ENCODE results near the gene TTF1.
A peak's percentile ranks its signal among the peaks of the same experiment; 100 is the strongest.

The TTF1 gene

GRCh38 chr9:132409828-132410528 is 3.3 kb upstream of the TTF1 start, which contains the start of gene CFAP77:
CFAP77 (plus strand) TSS chr9:132410211; CDS start chr9:132410272, 61 bp downstream.
- peaks cover 40% of the 10 kb centered on the region for H3K4me1 ChIP-seq (ENCODE audit: insufficient read depth, low read length, severe bottlenecking)
- TF ChIP-seq EZH2 (IDR thresholded peaks at IDR 0.05; ENCODE audit: borderline replicate concordance, low read length), result no peak
- TF ChIP-seq CTCF (IDR thresholded peaks at IDR 0.05; ENCODE audit: low read length), result no peak
- no peaks in the 10 kb centered on the region for H3K36me3 ChIP-seq (ENCODE audit: insufficient read depth, low read length)
- H4K20me1 ChIP-seq (ENCODE audit: insufficient read depth, low read length), result no peaks in the 10 kb centered on the region
- no peaks in the 10 kb centered on the region for H3K9me3 ChIP-seq (ENCODE audit: low read length)
- H3F3A ChIP-seq (ENCODE audit: insufficient read depth, low read length), result no peaks in the 10 kb centered on the region
- H3K27ac ChIP-seq (ENCODE audit: low read depth, low read length, poor library complexity, severe bottlenecking), result no peak within 1 kb of the TSS
- no peak within 1 kb of the TSS; the same call in 1 of the 2 replicates for H3K9ac ChIP-seq (ENCODE audit: low read length)
- peak within 1 kb of the TSS; percentile 56 for H3K4me2 ChIP-seq (ENCODE audit: low read length)
- H2AFZ ChIP-seq (ENCODE audit: low read length), result no peak within 1 kb of the TSS
- peaks cover 5% of the 10 kb centered on the region; the same call in 1 of the 2 replicates for H3K27me3 ChIP-seq (ENCODE audit: insufficient read depth, low read length)
- H3K9me2 ChIP-seq (ENCODE audit: low read depth, low read length), result no peaks in the 10 kb centered on the region
- H3K79me2 ChIP-seq (ENCODE audit: insufficient read depth, low read length), result no peaks in the 10 kb centered on the region
- peak within 1 kb of the TSS; percentile 47 for H3K4me3 ChIP-seq (ENCODE audit: low read depth, low read length, poor library complexity, severe bottlenecking)

DNA sequence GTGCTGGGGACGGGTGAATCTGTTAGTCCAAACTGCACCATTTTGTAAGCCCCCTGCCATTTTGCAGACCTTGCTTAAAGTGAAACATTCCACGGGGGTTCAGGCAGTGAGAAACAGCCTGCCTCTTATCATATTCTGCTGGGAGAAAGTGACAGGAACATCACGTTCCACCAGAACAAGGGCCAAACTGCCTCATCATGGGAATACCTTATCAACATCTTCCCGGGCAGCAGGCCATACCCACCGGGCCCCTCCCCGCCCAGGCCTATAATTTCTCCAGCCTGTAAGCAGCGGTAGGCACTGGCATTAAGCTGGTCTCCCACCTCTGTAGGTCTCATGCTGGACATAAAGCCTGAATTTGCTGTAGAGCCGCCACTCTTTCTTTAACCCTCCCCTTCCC is 1.9 kb upstream of the TTF1 start:
- Histone ChIP-seq H3K9me2 (ENCODE audit: low read depth, low read length) (no peaks in the 10 kb centered on the region), H3K27me3 (ENCODE audit: insufficient read depth, low read length) (peaks cover 5% of the 10 kb centered on the region; the same call in 1 of the 2 replicates), H2AFZ (ENCODE audit: low read length) (no peak overlapping the region), H3K4me1 (ENCODE audit: insufficient read depth, low read length, severe bottlenecking) (peaks cover 50% of the 10 kb centered on the region), H3K4me3 (ENCODE audit: low read depth, low read length, poor library complexity, severe bottlenecking) (no peak overlapping the region), H3K9me3 (ENCODE audit: low read length) (no peaks in the 10 kb centered on the region), H3K27ac (ENCODE audit: low read depth, low read length, poor library complexity, severe bottlenecking) (no peak overlapping the region), H3K79me2 (ENCODE audit: insufficient read depth, low read length) (no peaks in the 10 kb centered on the region), H3K4me2 (ENCODE audit: low read length) (no peak overlapping the region), H3K36me3 (ENCODE audit: insufficient read depth, low read length) (peaks cover 3% of the 10 kb centered on the region; the same call in 1 of the 2 replicates), H4K20me1 (ENCODE audit: insufficient read depth, low read length) (no peaks in the 10 kb centered on the region), H3F3A (ENCODE audit: insufficient read depth, low read length) (no peaks in the 10 kb centered on the region), H3K9ac (ENCODE audit: low read length) (no peak overlapping the region)
- no peak for TF ChIP-seq EZH2 (IDR thresholded peaks at IDR 0.05; ENCODE audit: borderline replicate concordance, low read length)
- no peak for TF ChIP-seq CTCF (IDR thresholded peaks at IDR 0.05; ENCODE audit: low read length)

DNA sequence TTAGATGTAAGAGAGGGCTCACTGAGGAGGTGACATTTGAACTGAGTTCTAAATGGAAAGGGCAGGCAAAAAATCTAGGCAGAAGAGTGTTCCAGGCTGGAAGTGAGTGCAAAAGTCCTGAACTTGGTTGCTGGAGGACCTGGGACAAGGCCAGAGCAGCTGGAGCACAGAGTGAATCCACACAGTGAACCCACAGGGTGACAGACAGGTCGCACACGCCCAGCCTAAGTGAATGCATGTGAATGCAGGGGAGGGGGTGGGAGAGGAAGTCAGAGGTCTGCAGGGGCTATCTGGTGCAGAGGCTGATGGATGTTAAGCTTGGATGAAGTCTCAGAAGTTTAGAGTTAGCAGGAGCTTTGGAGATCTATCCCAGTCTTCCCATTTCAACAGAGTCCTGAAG is 556 bp upstream of the TTF1 start:
- Histone ChIP-seq H3K9me3 (ENCODE audit: low read length) (no peaks in the 10 kb centered on the region), H2AFZ (ENCODE audit: low read length) (no peak overlapping the region), H3K79me2 (ENCODE audit: insufficient read depth, low read length) (no peaks in the 10 kb centered on the region), H3K4me1 (ENCODE audit: insufficient read depth, low read length, severe bottlenecking) (peaks cover 50% of the 10 kb centered on the region), H3K36me3 (ENCODE audit: insufficient read depth, low read length) (peaks cover 17% of the 10 kb centered on the region; the same call in 1 of the 2 replicates), H3K9ac (ENCODE audit: low read length) (no peak overlapping the region), H3K9me2 (ENCODE audit: low read depth, low read length) (no peaks in the 10 kb centered on the region), H3K4me2 (ENCODE audit: low read length) (peak overlapping the region; percentile 92), H3K27ac (ENCODE audit: low read depth, low read length, poor library complexity, severe bottlenecking) (no peak overlapping the region), H3K27me3 (ENCODE audit: insufficient read depth, low read length) (peaks cover 5% of the 10 kb centered on the region; the same call in 1 of the 2 replicates), H3K4me3 (ENCODE audit: low read depth, low read length, poor library complexity, severe bottlenecking) (peak overlapping the region; percentile 67), H4K20me1 (ENCODE audit: insufficient read depth, low read length) (no peaks in the 10 kb centered on the region), H3F3A (ENCODE audit: insufficient read depth, low read length) (no peaks in the 10 kb centered on the region)
- TF ChIP-seq CTCF (IDR thresholded peaks at IDR 0.05; ENCODE audit: low read length) (no peak), EZH2 (IDR thresholded peaks at IDR 0.05; ENCODE audit: borderline replicate concordance, low read length) (no peak)

Data from OCI-LY1 (cell line).